HepG2 (cell line): Measurements from ENCODE around the gene SPOCD1. TPM values are rescaled to one million over a fixed set of nuclear protein-coding genes. Genes with fewer than 3 reads are reported as not detected.

Experiments
- ATAC-seq: fragments of 200-7000 bp; cut with Tn5 transposase; 3 replicates; pipeline ENCODE4 v1.9.1; 2020; ENCODE audit warnings: mild to moderate bottlenecking, moderate library complexity
- Bru-seq: library from RNA; stranded (reverse); fragments of 400-500 nt; gene quantifications from one replicate; lab custom pipeline; 2021; lab: Mats Ljungman, UMichigan
- BruChase-seq, 2 experiments: library from RNA; stranded (reverse); fragments of 400-500 nt; gene quantifications; one replicate each; lab custom pipeline; 2021; lab: Mats Ljungman, UMichigan
- BruUV-seq: library from RNA; stranded (reverse); fragments of 400-500 nt; replicated peaks from 2 replicates; lab custom pipeline; 2021; lab: Mats Ljungman, UMichigan
- CTCF ChIA-PET: fragments of 300-600 bp; formaldehyde crosslinking; extraction: SDS; loops from one replicate; lab custom pipeline; 2021; ENCODE audit warnings: low total read pairs, inconsistent platforms, low intra/inter-chr PET ratio; lab: Yijun Ruan, JAX
- POLR2A ChIA-PET: fragments of 350-600 bp; sonication (Branson Sonifier 250); formaldehyde crosslinking; loops from one replicate; lab custom pipeline; 2020; ENCODE audit warnings: antibody characterized with exemption, inconsistent platforms; lab: Yijun Ruan, JAX
- DNase-seq: peaks from one replicate; pipeline ENCODE4 v3.0.0-alpha.2; 2015; ENCODE audit warnings: low spot score
- FAIRE-seq: peaks from 3 replicates; lab custom pipeline; 2011; peaks lifted over from hg19 to GRCh38; lab: Jason Lieb, UNC
- H2AFZ ChIP-seq: one replicate; pipeline ENCODE4 v1.6.1; 2011; ENCODE audit warnings: low read length, inconsistent platforms
- H3K27ac ChIP-seq: fragments of 300-600 bp; 3 replicates; pipeline ENCODE4 v1.8.0; 2011; ENCODE audit warnings: mixed run types, mild to moderate bottlenecking, mixed read lengths, low read length, inconsistent platforms; ENCODE audit not compliant: insufficient read depth; ENCODE audit errors: extremely low read length
- H3K27me3 ChIP-seq, 2 experiments: fragments of 200-600 bp in 1 of 2; 2 replicates in 1 of 2; 3 replicates in 1 of 2; pipeline versions ENCODE4 v1.6.0 to v1.8.0; 2011; ENCODE audit warnings: low read length in 2 of 2, mild to moderate bottlenecking in 2 of 2, moderate library complexity in 2 of 2, inconsistent platforms in 1 of 2; ENCODE audit not compliant: insufficient read depth in 2 of 2, control insufficient read depth in 1 of 2
- H3K36me3 ChIP-seq, 2 experiments: fragments of 200-600 bp in 1 of 2; replicated peaks in 1 of 2; 2 replicates in 1 of 2; 3 replicates in 1 of 2; pipeline versions ENCODE4 v1.5.1 to v1.8.0; 2011; ENCODE audit warnings: low read length in 2 of 2, inconsistent platforms in 1 of 2; ENCODE audit not compliant: insufficient read depth in 2 of 2, control insufficient read depth in 1 of 2
- H3K4me1 ChIP-seq: 2 replicates; pipeline ENCODE4 v1.5.1; 2012; ENCODE audit warnings: low read length, inconsistent platforms; ENCODE audit not compliant: insufficient read depth
- H3K4me2 ChIP-seq: 2 replicates; pipeline ENCODE4 v1.6.0; 2011; ENCODE audit warnings: low read depth, low read length, inconsistent platforms
- H3K4me3 ChIP-seq, 3 experiments: fragments of 200-600 bp in 1 of 3; sonication (generic), shearing (Covaris generic) in 1 of 3; replicated peaks in 1 of 3; 2 replicates each; pipeline ENCODE4 v1.5.1; 2011 to 2016; ENCODE audit warnings: low read length in 3 of 3, inconsistent platforms in 2 of 3, low read depth in 2 of 3, mild to moderate bottlenecking in 2 of 3, control low read depth in 1 of 3, mixed read lengths in 1 of 3; ENCODE audit not compliant: insufficient read depth in 1 of 3
- H3K79me2 ChIP-seq: one replicate; pipeline ENCODE4 v1.6.1; 2011; ENCODE audit warnings: low read length, inconsistent platforms; ENCODE audit not compliant: insufficient read depth
- H3K9ac ChIP-seq: 2 replicates; pipeline ENCODE4 v1.6.0; 2011; ENCODE audit warnings: mild to moderate bottlenecking, low read depth, low read length, inconsistent platforms; ENCODE audit not compliant: insufficient read depth
- H3K9me3 ChIP-seq: 2 replicates; pipeline ENCODE4 v1.5.1; 2012; ENCODE audit warnings: mild to moderate bottlenecking, low read length
- H4K20me1 ChIP-seq: 2 replicates; pipeline ENCODE4 v1.6.0; 2011; ENCODE audit warnings: inconsistent platforms, mild to moderate bottlenecking, low read length, moderate library complexity; ENCODE audit not compliant: insufficient read depth
- NFKBIZ ChIP-seq: IDR thresholded peaks from 2 replicates; pipeline ENCODE4 v1.6.1; 2018; ENCODE audit warnings: missing genetic modification reagents, missing compliant biosample characterization
- PCBP1 ChIP-seq: fragments of 200-400 bp; formaldehyde crosslinking; IDR thresholded peaks from 2 replicates; pipeline ENCODE4 v1.6.1; 2017; ENCODE audit warnings: mild to moderate bottlenecking, low read depth, low read length, borderline replicate concordance
- RAD51 ChIP-seq: fragments of 450-650 bp; IDR thresholded peaks from 2 replicates; pipeline ENCODE4 v1.6.1; 2016; ENCODE audit warnings: borderline replicate concordance
- RXRB ChIP-seq: IDR thresholded peaks from 2 replicates; pipeline ENCODE4 v1.6.1; 2016; ENCODE audit warnings: borderline replicate concordance, missing genetic modification reagents, missing compliant biosample characterization
- TGIF2 ChIP-seq: IDR thresholded peaks from 2 replicates; pipeline ENCODE4 v1.6.1; 2016; ENCODE audit warnings: control low read depth, missing compliant biosample characterization
- ZNF234 ChIP-seq: sonication (generic); formaldehyde crosslinking; conservative IDR thresholded peaks from 2 replicates; pipeline ENCODE4 v1.5.1; 2020; ENCODE audit warnings: mild to moderate bottlenecking, missing genetic modification reagents
- WGBS: methylation state at CpG from one replicate; pipeline ENCODE4 v1.1.6; 2017; ENCODE audit warnings: low lambda C conversion rate; 5-methylcytosine and 5-hydroxymethylcytosine counted together
- in situ Hi-C: cut with HindIII; loops from 2 replicates; pipeline ENCODE4 v1.10.0; 2017; ENCODE audit warnings: low pct_unique_long_range_greater_than_20kb; ENCODE audit not compliant: extremely low pct_ligation_motif_present
- intact Hi-C: fragments of 100-400 bp; cut with micrococcal nuclease; formaldehyde crosslinking; loops from one replicate; pipeline ENCODE4 v1.10.0; 2022; ENCODE audit not compliant: unreplicated experiment
- long read RNA-seq, 2 experiments: library from RNA in 1 of 2; library from polyadenylated mRNA in 1 of 2; stranded (forward) in 1 of 2; unstranded in 1 of 2; transcript quantifications; one replicate each; pipeline ENCODE4 v2.0.0, GENCODE V29; 2019 to 2022
- polyA minus RNA-seq, 3 experiments: library from RNA; depleted of rRNA, polyadenylated mRNA; stranded (reverse); fragments of >200 nt; gene quantifications; 2 replicates each; pipeline ENCODE4 v1.2.3, GENCODE V29; 2011; ENCODE audit warnings: low replicate concordance in 1 of 3
- polyA plus RNA-seq, 8 experiments: library from polyadenylated mRNA; depleted of rRNA in 3 of 8; stranded (reverse) in 7 of 8; unstranded in 1 of 8; fragments of >200 nt; fragmentation: Illumina TruSeq in 4 of 8; extraction: Trizol in 4 of 8; gene quantifications; 2 replicates each; pipeline versions ENCODE4 v1.2.1 to v1.2.3, GENCODE V29; 2011 to 2016; ENCODE audit warnings: low read depth in 4 of 8, missing spikeins in 1 of 8, mixed read lengths in 1 of 8; ENCODE audit not compliant: insufficient read depth in 1 of 8
- total RNA-seq, 5 experiments: library from RNA; depleted of rRNA; stranded (reverse); fragments of >200 nt; fragmentation: Illumina TruSeq; extraction: Trizol; gene quantifications; 2 replicates each; pipeline ENCODE4 v1.2.3, GENCODE V29; 2016; ENCODE audit warnings: low read depth in 1 of 5
- TF ChIP-seq, protein P1 (sequence below): sonication (generic); formaldehyde crosslinking; IDR thresholded peaks from 2 replicates; pipeline ENCODE4 v1.4.0; 2020; ENCODE audit warnings: mild to moderate bottlenecking, missing genetic modification reagents
- TF ChIP-seq, protein P2 (sequence below): sonication (generic); formaldehyde crosslinking; IDR thresholded peaks from 2 replicates; pipeline ENCODE4 v1.8.1; 2022; ENCODE audit warnings: low read depth, mild to moderate bottlenecking, missing genetic modification reagents
- TF ChIP-seq, protein P3 (sequence below): sonication (generic); formaldehyde crosslinking; IDR thresholded peaks from 2 replicates; pipeline ENCODE4 v1.4.0; 2020; ENCODE audit warnings: mild to moderate bottlenecking, missing genetic modification reagents, borderline replicate concordance

SPOCD1 gene
- total RNA-seq (2016; rRNA removed; fragmentation: Illumina TruSeq; extraction: Trizol) = 0.08 and 0.24 TPM in 2 replicates
- total RNA-seq (2016; cell fraction: cytosol; rRNA removed; fragmentation: Illumina TruSeq; extraction: Trizol; ENCODE audit: low read depth) = not detected in 2 replicates
- 0.12 and 0.15 TPM in 2 replicates for total RNA-seq (2016; cell fraction: insoluble cytoplasmic fraction; rRNA removed; fragmentation: Illumina TruSeq; extraction: Trizol)
- 0.09 and 0.17 TPM in 2 replicates for total RNA-seq (2016; cell fraction: membrane; rRNA removed; fragmentation: Illumina TruSeq; extraction: Trizol)
- 0.09 TPM in 1 of 2 replicates, not detected in the other for total RNA-seq (2016; cell fraction: nucleus; rRNA removed; fragmentation: Illumina TruSeq; extraction: Trizol)
- polyA plus RNA-seq (2011; rRNA removed) = 0.26 and 0.29 TPM in 2 replicates
- polyA plus RNA-seq (2011; cell fraction: cytosol; rRNA removed) = 0.09 and 0.24 TPM in 2 replicates
- polyA plus RNA-seq (2011; cell fraction: nucleus; rRNA removed) = 0.57 and 0.74 TPM in 2 replicates
- 0.07 and 0.09 TPM in 2 replicates for polyA plus RNA-seq (2012)
- not detected in 2 replicates for polyA plus RNA-seq (2016; cell fraction: cytosol; fragmentation: Illumina TruSeq; extraction: Trizol; ENCODE audit: low read depth)
- polyA plus RNA-seq (2016; cell fraction: insoluble cytoplasmic fraction; fragmentation: Illumina TruSeq; extraction: Trizol; ENCODE audit: low read depth) = 0.24 TPM in 1 of 2 replicates, not detected in the other
- polyA plus RNA-seq (2016; cell fraction: membrane; fragmentation: Illumina TruSeq; extraction: Trizol; ENCODE audit: low read depth) = 0.12 TPM in 1 of 2 replicates, not detected in the other
- polyA plus RNA-seq (2016; cell fraction: nucleus; fragmentation: Illumina TruSeq; extraction: Trizol; ENCODE audit: insufficient read depth, low read depth) = 0.65 and 1.1 TPM in 2 replicates
- polyA minus RNA-seq (2011; rRNA and poly(A)+ RNA removed; ENCODE audit: low replicate concordance) = 1.4 and 1.6 TPM in 2 replicates
- polyA minus RNA-seq (2011; cell fraction: cytosol; rRNA and poly(A)+ RNA removed) = not detected in 2 replicates
- polyA minus RNA-seq (2011; cell fraction: nucleus; rRNA and poly(A)+ RNA removed) = not detected in 2 replicates
- Bru-seq, nascent RNA = percentile 15 among the genes with signal in this experiment
- BruChase-seq, experiment 1, labeled RNA remaining after a 6-hour chase = not detected
- BruChase-seq, experiment 2, labeled RNA remaining after a 2-hour chase = percentile 7 among the genes with signal in this experiment
- long read RNA-seq, experiment 1 = 0 reads
- long read RNA-seq, experiment 2 = 0 reads

DNA sequence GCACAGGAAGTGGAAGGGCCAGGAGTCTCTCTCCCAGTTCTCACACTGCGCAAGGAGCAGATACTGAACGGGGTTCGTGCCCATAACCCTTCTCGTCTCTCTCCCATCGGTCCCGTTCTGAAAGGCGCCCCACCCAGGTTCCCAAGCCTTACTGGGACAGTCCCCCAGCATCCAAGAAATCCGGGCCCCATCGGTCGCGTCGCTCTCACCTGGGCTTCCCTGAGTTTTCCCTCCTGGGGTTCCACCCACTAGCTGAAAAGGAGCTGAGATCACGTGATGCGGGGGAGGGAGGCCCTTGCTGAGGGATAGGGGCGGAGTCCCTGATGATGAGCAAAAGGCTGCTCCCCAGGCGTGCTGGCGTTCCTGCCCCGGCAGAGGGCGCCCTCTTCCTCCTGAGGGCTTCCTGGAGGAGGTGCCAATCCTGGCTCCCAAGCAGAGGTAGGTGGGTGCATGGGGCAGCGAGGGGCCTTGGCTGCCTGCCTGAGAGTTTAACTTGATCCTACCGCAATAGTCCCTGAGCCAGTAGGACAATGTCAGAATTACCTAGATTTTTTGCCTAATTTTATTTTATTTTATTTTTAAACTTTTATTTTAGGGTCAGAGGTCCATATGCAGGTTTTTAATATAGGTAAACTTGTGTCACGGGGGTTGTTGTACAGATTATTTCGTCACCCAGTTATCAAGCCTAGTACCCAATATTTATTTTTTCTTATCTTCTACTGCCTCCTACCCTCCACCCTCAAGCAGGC, at the start of gene SPOCD1:
Gene SPOCD1, minus strand, starts transcription at position 271 of the 749 bp plus-strand sequence. CDS start 689 bp downstream, outside the sequence.
- H3K36me3 ChIP-seq = no peaks in the 10 kb centered on the region
- BruUV-seq = no TSS peak
- peak within 1 kb of the TSS; percentile 90 for H3K4me2 ChIP-seq
- no peaks in the 10 kb centered on the region for H3K79me2 ChIP-seq
- H4K20me1 ChIP-seq = no peaks in the 10 kb centered on the region
- H3K27ac ChIP-seq = no peak within 1 kb of the TSS
- H2AFZ ChIP-seq = no peak within 1 kb of the TSS
- in situ Hi-C loops = loop anchor here (5.0 kb wide), 1 partner anchor 141 kb away; no protein-coding TSS in a partner anchor
- peak; percentile 85 for DNase-seq
- ChIA-PET CTCF (interaction anchor here (3.0 kb wide), 1 partner anchor 148 kb away, joined by 30 read pairs; no protein-coding TSS in a partner anchor), POLR2A (interaction anchor here (0.6 to 1.3 kb wide), 4 partner anchors 16 to 148 kb away, joined by 3 to 4 read pairs (median 3); no protein-coding TSS in a partner anchor)
- intact Hi-C loops = loop anchor here (1.0 kb wide), 1 partner anchor 148 kb away; no protein-coding TSS in a partner anchor
- peak; percentile 82 for FAIRE-seq
- WGBS = 7% methylated on average over 9 of the region's 23 CpGs
- H3K27me3 ChIP-seq = peaks cover 0 to 16% of the 10 kb centered on the region in 2 experiments; a peak in 1 of 5 replicates
- H3K9ac ChIP-seq = peak within 1 kb of the TSS; percentile 14; the same call in 1 of the 2 replicates
- H3K4me1 ChIP-seq = peaks cover 10% of the 10 kb centered on the region
- ATAC-seq = peak; percentile 82
- no peaks in the 10 kb centered on the region for H3K9me3 ChIP-seq
- H3K4me3 ChIP-seq = peak within 1 kb of the TSS; percentile 29 to 67 (median 31); a peak in 5 of 6 replicates
- TF ChIP-seq PCBP1 (0 out of 2 replicates have a peak, but pooled peaks have one; percentile 44), RXRB (CRISPR knock-in tag) (no peak), TGIF2 (CRISPR knock-in tag) (no peak), NFKBIZ (CRISPR knock-in tag) (0 out of 2 replicates have a peak, but pooled peaks have one; percentile 44), ZNF234 (no peak), RAD51 (peak; percentile 96)
- TF ChIP-seq, protein P1, sequence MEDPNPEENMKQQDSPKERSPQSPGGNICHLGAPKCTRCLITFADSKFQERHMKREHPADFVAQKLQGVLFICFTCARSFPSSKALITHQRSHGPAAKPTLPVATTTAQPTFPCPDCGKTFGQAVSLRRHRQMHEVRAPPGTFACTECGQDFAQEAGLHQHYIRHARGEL (CRISPR knock-in tag) = no peak
- TF ChIP-seq, protein P2, sequence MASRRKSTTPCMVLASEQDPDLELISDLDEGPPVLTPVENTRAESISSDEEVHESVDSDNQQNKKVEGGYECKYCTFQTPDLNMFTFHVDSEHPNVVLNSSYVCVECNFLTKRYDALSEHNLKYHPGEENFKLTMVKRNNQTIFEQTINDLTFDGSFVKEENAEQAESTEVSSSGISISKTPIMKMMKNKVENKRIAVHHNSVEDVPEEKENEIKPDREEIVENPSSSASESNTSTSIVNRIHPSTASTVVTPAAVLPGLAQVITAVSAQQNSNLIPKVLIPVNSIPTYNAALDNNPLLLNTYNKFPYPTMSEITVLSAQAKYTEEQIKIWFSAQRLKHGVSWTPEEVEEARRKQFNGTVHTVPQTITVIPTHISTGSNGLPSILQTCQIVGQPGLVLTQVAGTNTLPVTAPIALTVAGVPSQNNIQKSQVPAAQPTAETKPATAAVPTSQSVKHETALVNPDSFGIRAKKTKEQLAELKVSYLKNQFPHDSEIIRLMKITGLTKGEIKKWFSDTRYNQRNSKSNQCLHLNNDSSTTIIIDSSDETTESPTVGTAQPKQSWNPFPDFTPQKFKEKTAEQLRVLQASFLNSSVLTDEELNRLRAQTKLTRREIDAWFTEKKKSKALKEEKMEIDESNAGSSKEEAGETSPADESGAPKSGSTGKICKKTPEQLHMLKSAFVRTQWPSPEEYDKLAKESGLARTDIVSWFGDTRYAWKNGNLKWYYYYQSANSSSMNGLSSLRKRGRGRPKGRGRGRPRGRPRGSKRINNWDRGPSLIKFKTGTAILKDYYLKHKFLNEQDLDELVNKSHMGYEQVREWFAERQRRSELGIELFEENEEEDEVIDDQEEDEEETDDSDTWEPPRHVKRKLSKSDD = no peak
- TF ChIP-seq, protein P3, sequence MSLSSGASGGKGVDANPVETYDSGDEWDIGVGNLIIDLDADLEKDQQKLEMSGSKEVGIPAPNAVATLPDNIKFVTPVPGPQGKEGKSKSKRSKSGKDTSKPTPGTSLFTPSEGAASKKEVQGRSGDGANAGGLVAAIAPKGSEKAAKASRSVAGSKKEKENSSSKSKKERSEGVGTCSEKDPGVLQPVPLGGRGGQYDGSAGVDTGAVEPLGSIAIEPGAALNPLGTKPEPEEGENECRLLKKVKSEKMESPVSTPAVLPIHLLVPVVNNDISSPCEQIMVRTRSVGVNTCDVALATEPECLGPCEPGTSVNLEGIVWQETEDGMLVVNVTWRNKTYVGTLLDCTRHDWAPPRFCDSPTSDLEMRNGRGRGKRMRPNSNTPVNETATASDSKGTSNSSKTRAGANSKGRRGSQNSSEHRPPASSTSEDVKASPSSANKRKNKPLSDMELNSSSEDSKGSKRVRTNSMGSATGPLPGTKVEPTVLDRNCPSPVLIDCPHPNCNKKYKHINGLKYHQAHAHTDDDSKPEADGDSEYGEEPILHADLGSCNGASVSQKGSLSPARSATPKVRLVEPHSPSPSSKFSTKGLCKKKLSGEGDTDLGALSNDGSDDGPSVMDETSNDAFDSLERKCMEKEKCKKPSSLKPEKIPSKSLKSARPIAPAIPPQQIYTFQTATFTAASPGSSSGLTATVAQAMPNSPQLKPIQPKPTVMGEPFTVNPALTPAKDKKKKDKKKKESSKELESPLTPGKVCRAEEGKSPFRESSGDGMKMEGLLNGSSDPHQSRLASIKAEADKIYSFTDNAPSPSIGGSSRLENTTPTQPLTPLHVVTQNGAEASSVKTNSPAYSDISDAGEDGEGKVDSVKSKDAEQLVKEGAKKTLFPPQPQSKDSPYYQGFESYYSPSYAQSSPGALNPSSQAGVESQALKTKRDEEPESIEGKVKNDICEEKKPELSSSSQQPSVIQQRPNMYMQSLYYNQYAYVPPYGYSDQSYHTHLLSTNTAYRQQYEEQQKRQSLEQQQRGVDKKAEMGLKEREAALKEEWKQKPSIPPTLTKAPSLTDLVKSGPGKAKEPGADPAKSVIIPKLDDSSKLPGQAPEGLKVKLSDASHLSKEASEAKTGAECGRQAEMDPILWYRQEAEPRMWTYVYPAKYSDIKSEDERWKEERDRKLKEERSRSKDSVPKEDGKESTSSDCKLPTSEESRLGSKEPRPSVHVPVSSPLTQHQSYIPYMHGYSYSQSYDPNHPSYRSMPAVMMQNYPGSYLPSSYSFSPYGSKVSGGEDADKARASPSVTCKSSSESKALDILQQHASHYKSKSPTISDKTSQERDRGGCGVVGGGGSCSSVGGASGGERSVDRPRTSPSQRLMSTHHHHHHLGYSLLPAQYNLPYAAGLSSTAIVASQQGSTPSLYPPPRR (CRISPR knock-in tag) = no peak
